GM12873 (cell line): ENCODE results near the gene OR4D1.

ENCODE experiments used
- TF ChIP-seq, protein P1 (sequence below): IDR thresholded peaks from 2 replicates; pipeline ENCODE4 v1.5.1; 2012; ENCODE audit warnings: low read depth, mild to moderate bottlenecking, moderate library complexity, low read length, control low read depth; ENCODE audit not compliant: insufficient read depth; ENCODE audit errors: missing control alignments

The OR4D1 gene

GRCh38 chr17:58187063-58187462 lies 38.9 kb downstream of the OR4D1 start:
- TF ChIP-seq, protein P1, sequence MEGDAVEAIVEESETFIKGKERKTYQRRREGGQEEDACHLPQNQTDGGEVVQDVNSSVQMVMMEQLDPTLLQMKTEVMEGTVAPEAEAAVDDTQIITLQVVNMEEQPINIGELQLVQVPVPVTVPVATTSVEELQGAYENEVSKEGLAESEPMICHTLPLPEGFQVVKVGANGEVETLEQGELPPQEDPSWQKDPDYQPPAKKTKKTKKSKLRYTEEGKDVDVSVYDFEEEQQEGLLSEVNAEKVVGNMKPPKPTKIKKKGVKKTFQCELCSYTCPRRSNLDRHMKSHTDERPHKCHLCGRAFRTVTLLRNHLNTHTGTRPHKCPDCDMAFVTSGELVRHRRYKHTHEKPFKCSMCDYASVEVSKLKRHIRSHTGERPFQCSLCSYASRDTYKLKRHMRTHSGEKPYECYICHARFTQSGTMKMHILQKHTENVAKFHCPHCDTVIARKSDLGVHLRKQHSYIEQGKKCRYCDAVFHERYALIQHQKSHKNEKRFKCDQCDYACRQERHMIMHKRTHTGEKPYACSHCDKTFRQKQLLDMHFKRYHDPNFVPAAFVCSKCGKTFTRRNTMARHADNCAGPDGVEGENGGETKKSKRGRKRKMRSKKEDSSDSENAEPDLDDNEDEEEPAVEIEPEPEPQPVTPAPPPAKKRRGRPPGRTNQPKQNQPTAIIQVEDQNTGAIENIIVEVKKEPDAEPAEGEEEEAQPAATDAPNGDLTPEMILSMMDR: no peak

DNA sequence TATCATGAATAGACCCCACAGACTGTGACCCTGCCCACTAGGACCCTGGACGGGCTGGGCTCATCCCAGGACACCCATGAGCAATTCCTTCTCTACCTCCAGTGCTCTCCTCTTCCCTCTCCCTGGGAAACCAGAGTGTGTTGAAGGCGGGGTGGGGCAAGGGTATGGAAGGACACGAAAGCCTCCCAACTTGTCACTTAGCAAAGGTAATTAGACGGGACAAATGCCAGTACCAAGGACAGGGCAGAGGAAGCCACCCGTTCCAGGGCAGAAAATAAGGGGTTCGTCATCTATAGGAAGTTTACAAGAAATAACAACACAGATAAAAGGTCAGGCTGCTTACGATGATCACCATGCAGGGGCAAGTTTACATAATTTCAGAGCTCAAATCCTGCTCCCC lies 39.5 kb downstream of the OR4D1 start:
- TF ChIP-seq, protein P1: no peak

GRCh38 chr17:58189436-58190146 lies 41.4 kb downstream of the OR4D1 start:
- TF ChIP-seq, protein P1: no peak

GRCh38 chr17:58191241-58191896 lies 43.2 kb downstream of the OR4D1 start:
- TF ChIP-seq, protein P1: no peak

DNA sequence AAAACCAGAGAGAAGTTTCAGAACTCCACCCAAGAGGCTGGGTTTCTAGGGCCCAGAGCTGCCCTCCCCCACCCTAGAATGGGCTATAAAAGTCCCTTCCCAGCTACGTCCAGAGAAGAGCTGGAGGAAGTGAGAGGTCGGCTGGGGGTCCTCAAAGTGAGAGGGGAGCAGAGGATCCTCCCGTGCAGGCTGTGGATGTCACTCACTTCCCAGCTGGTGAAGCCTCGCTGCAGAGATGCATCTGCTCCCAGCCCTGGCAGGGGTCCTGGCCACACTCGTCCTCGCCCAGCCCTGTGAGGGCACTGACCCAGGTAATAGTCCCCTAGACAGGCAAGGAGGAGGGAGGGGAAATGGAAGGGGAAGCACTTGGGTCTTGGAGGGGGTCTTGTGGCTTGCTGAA lies 44.4 kb downstream of the OR4D1 start, which contains the start of gene EPX:
Gene EPX, plus strand, starts transcription at position 115 of the 400 bp plus-strand sequence. Its CDS starts 121 bp downstream, at position 236.
- TF ChIP-seq, protein P1: no peak

GRCh38 chr17:58193641-58194255 lies 45.6 kb downstream of the OR4D1 start:
- TF ChIP-seq, protein P1: no peak

GRCh38 chr17:58195518-58196123 lies 47.4 kb downstream of the OR4D1 start:
- TF ChIP-seq, protein P1: no peak
